Lung (tissue), 12 donors: ENCODE data around the gene TCEA3. TPM values are rescaled to one million over a fixed set of nuclear protein-coding genes. Genes with fewer than 3 reads are reported as not detected.

Experiments used
- ATAC-seq: fragments of 200-7000 bp; cut with Tn5 transposase; one replicate; pipeline ENCODE4 v1.9.1; 2020; ENCODE audit warnings: moderate number of reproducible peaks; ENCODE audit not compliant: insufficient read depth, low FRiP score
- DNase-seq, 3 donors: peaks; one replicate each; pipeline ENCODE4 v3.0.0-alpha.2; 2013 to 2017
- H3K27ac ChIP-seq, 2 donors: one replicate each; pipeline ENCODE4 v1.5.1; 2013; ENCODE audit warnings: mild to moderate bottlenecking in 2 of 2, moderate library complexity in 2 of 2, control low read depth in 1 of 2, inconsistent platforms in 1 of 2, low read depth in 1 of 2, low read length in 1 of 2
- H3K27me3 ChIP-seq, 3 donors: one replicate each; pipeline ENCODE4 v1.5.1; 2013; ENCODE audit warnings: low read length in 2 of 3; ENCODE audit not compliant: control insufficient read depth in 3 of 3, insufficient read depth in 3 of 3
- H3K36me3 ChIP-seq, 4 donors: one replicate each; pipeline ENCODE4 v1.5.1; 2013; ENCODE audit warnings: low read length in 4 of 4, mild to moderate bottlenecking in 1 of 4, moderate library complexity in 1 of 4; ENCODE audit not compliant: control insufficient read depth in 4 of 4, insufficient read depth in 4 of 4
- H3K4me1 ChIP-seq, 5 donors: one replicate each; pipeline ENCODE4 v1.5.1; 2013; ENCODE audit warnings: low read length in 5 of 5, mild to moderate bottlenecking in 2 of 5, moderate library complexity in 1 of 5; ENCODE audit not compliant: control insufficient read depth in 5 of 5, insufficient read depth in 5 of 5
- H3K4me3 ChIP-seq: one replicate; pipeline ENCODE4 v1.5.1; 2013; ENCODE audit warnings: mild to moderate bottlenecking, control low read depth, moderate library complexity
- H3K9ac ChIP-seq, 2 donors: one replicate each; pipeline ENCODE4 v1.5.1; 2013; ENCODE audit warnings: low read length in 2 of 2, control low read depth in 1 of 2; ENCODE audit not compliant: insufficient read depth in 1 of 2
- H3K9me3 ChIP-seq, 4 donors: one replicate each; pipeline ENCODE4 v1.5.1; 2013; ENCODE audit warnings: low read length in 3 of 4, mild to moderate bottlenecking in 1 of 4, moderate library complexity in 1 of 4; ENCODE audit not compliant: control insufficient read depth in 4 of 4, insufficient read depth in 3 of 4
- WGBS, 2 donors: extraction: QIAGEN DNeasy Blood & Tissue Kit; methylation state at CpG; one replicate each; pipeline ENCODE4 v1.1.7; 2013; 5-methylcytosine and 5-hydroxymethylcytosine counted together
- polyA plus RNA-seq, 2 donors: library from polyadenylated mRNA; stranded (reverse); fragments of 200-250 nt; gene quantifications; one replicate each; pipeline ENCODE4 v1.2.1, GENCODE V29; 2013
- total RNA-seq, 2 donors: library from RNA; depleted of rRNA in 1 of 2; stranded (reverse); fragments of >200 nt in 1 of 2; gene quantifications; one replicate each; pipeline ENCODE4 v1.2.1, GENCODE V29; 2014 to 2021
- TF ChIP-seq, protein P1 (sequence below): IDR thresholded peaks from 2 replicates; pipeline ENCODE4 v1.5.1; 2012; ENCODE audit warnings: mild to moderate bottlenecking; ENCODE audit errors: control extremely low read depth, extremely low read depth
- donor health status: control.
- donor health status: control.
- donor health status: Bipolar disorder and iron deficiency.
- donor health status: healthy.
- donor health status: DM: yes; HTN: yes; CAD: no.

TCEA3 gene
- total and polyA plus RNA-seq, 4 donors = 10.3 to 37.5 (median 29.9) TPM

DNA sequence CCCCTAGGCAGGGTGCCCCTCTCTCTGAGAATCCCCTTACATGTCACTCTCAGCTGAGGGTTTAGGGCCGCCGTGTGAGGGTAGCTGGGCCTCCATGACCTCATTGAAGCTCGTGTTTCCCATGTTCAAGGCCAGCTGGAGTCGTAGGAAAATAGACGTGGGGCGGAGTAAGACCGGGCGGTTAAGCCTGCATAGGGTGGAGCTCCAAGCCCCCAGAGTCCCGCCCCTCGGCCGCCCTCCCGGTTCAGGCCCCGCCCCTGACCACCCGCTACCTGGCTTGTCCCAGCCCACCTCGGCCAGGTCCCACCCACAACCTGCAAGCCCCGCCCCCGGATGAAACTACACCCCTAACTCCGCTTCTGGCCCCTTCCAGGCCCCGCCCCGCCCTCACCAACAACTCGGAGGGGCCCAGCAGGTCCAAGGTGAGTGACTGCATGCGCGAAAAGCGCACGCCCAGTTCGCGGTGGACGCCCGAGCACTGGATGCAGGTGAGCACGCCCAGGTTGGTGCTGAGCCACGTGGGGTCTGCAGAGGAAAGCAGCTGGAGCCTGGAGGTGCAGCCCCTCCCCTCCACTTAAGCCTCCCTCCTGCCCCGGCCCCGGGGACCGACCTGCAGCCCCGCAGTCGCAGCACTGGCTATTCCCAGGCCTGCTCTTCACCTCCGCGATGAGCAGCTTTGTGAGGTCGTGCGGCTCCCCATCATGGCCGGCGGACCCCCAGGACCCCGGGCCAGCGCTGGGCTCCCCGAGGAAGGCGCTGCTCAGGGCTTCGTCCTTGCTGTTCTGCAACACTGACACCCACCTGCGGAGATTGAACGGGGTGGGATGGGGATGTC is 12.2 kb upstream of the TCEA3 start:
- 68 to 71% methylated on average over 49 of the region's 49 CpGs for WGBS, 2 donors
- Histone ChIP-seq H3K4me3 (no peak overlapping the region), H3K27ac (peak overlapping the region in 1 of 2 donors; percentile 17), H3K27me3 (no peaks in the 10 kb centered on the region), H3K9ac (no peak overlapping the region), H3K9me3 (no peaks in the 10 kb centered on the region), H3K36me3 (peaks cover 17 to 39% (median 30%) of the 10 kb centered on the region in 4 donors), H3K4me1 (peaks cover 0 to 2% (median 0%) of the 10 kb centered on the region in 5 donors)
- DNase-seq = peak; percentile 18 to 74 (median 42)
- ATAC-seq = peak; percentile 76
- TF ChIP-seq, protein P1, sequence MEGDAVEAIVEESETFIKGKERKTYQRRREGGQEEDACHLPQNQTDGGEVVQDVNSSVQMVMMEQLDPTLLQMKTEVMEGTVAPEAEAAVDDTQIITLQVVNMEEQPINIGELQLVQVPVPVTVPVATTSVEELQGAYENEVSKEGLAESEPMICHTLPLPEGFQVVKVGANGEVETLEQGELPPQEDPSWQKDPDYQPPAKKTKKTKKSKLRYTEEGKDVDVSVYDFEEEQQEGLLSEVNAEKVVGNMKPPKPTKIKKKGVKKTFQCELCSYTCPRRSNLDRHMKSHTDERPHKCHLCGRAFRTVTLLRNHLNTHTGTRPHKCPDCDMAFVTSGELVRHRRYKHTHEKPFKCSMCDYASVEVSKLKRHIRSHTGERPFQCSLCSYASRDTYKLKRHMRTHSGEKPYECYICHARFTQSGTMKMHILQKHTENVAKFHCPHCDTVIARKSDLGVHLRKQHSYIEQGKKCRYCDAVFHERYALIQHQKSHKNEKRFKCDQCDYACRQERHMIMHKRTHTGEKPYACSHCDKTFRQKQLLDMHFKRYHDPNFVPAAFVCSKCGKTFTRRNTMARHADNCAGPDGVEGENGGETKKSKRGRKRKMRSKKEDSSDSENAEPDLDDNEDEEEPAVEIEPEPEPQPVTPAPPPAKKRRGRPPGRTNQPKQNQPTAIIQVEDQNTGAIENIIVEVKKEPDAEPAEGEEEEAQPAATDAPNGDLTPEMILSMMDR = no peak

DNA sequence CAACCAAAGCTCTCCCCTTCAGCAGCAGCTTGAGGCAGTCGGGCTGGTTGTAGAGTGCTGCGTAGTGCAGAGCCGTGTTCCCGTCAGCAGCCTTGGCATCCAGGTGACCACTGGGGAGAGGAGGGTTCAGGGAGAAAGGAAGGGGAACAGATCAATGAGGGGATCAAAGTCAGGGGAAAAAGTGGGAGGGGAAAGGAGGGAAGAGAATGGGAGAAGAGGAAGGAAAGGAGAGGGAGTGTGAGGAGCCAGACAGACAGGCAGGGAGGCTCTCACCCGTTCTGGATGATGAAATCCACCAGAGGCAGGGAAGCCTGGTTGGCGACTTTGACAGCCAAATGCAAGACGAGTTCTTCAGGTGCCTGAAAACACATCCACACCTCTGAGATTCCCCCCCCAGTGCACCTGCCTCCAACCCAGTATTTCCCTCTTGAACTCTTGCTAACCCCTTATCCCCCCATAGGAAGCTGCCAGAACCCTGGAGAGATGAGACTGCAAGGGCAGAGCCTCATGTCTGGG is 9.8 kb upstream of the TCEA3 start:
- WGBS, 2 donors = 76 to 79% methylated on average over 7 of the region's 7 CpGs
- H3K27ac ChIP-seq = no peak overlapping the region
- H3K9me3 ChIP-seq = no peaks in the 10 kb centered on the region

DNA sequence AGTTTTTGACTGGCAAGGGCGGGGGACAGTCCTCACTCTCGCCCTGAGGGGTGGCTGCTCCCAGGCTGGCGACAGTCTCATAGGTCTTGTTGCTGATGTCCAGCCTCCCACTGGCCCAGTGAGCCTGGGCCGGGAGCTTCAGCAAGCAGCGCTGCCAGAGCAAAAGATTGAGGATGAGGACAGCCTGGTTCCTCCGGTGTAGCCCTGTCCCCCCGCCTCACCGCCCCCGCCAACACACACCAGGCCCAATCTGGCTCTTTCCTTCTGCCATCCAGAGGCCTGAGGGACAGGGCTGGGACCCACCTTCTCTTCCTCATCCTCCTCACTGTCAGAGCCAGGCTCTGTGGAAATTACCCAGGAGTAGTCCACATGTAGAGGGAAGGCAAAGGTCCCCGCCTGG is 8.6 kb upstream of the TCEA3 start:
- ATAC-seq (no peak), DNase-seq (no peak)
- Histone ChIP-seq H3K4me1 (peaks cover 0 to 2% (median 0%) of the 10 kb centered on the region in 5 donors), H3K36me3 (peaks cover 18 to 36% (median 24%) of the 10 kb centered on the region in 4 donors), H3K4me3 (no peak overlapping the region), H3K9ac (no peak overlapping the region), H3K27ac (no peak overlapping the region), H3K9me3 (no peaks in the 10 kb centered on the region), H3K27me3 (no peaks in the 10 kb centered on the region)
- TF ChIP-seq, protein P1 = no peak
- WGBS, 2 donors = 96 to 97% methylated on average over 10 of the region's 10 CpGs

More for the DNA sequence above, 9.8 kb upstream of the TCEA3 start:
- Histone ChIP-seq H3K4me1 (peaks cover 0 to 2% (median 0%) of the 10 kb centered on the region in 5 donors), H3K9ac (no peak overlapping the region), H3K27me3 (no peaks in the 10 kb centered on the region), H3K4me3 (no peak overlapping the region), H3K36me3 (peaks cover 23 to 38% (median 30%) of the 10 kb centered on the region in 4 donors)
- DNase-seq (no peak), ATAC-seq (no peak)
- TF ChIP-seq, protein P1 = no peak
